Gastroesophageal sphincter (tissue), 4 donors: ENCODE measurements around the gene VAV2. TPM values are rescaled to one million over a fixed set of nuclear protein-coding genes. Genes with fewer than 3 reads are reported as not detected.

Source experiments
- ATAC-seq: fragments of 150-250 bp; one replicate; pipeline ENCODE4 v1.9.1; 2016; ENCODE audit warnings: mild to moderate bottlenecking, moderate library complexity
- H3K27ac ChIP-seq, 4 donors: fragments of 200-600 bp; sonication (generic) in 3 of 4; 1 replicate in 3 of 4; 2 replicates in 1 of 4; pipeline ENCODE4 v1.5.1; 2016 to 2019
- H3K27me3 ChIP-seq: fragments of 200-600 bp; sonication (generic); one replicate; pipeline ENCODE4 v1.5.1; 2019
- H3K36me3 ChIP-seq, 2 donors: fragments of 200-600 bp; sonication (generic); one replicate each; pipeline ENCODE4 v1.5.1; 2019; ENCODE audit warnings: control low read depth in 1 of 2
- H3K4me1 ChIP-seq, 3 donors: fragments of 200-600 bp; sonication (generic); 1 replicate in 2 of 3; 2 replicates in 1 of 3; pipeline ENCODE4 v1.5.1; 2016 to 2019; ENCODE audit warnings: control low read depth in 2 of 3
- H3K4me3 ChIP-seq, 2 donors: fragments of 200-600 bp; sonication (generic); one replicate each; pipeline ENCODE4 v1.5.1; 2019; ENCODE audit warnings: mild to moderate bottlenecking in 1 of 2, moderate library complexity in 1 of 2
- H3K9me3 ChIP-seq, 3 donors: fragments of 200-600 bp; sonication (generic); one replicate each; pipeline ENCODE4 v1.5.1; 2017 to 2019; ENCODE audit warnings: control low read depth in 2 of 3
- EP300 ChIP-seq: sonication (generic); formaldehyde crosslinking; IDR thresholded peaks from one replicate; pipeline ENCODE4 v1.6.1; 2017; ENCODE audit warnings: antibody characterized with exemption, mild to moderate bottlenecking
- POLR2A ChIP-seq, 2 donors: fragments of 450-650 bp; IDR thresholded peaks; one replicate each; pipeline ENCODE4 v1.6.1; 2017; ENCODE audit warnings: antibody characterized with exemption in 2 of 2, mild to moderate bottlenecking in 2 of 2, moderate library complexity in 1 of 2
- POLR2AphosphoS5 ChIP-seq: sonication (generic); formaldehyde crosslinking; IDR thresholded peaks from one replicate; pipeline ENCODE4 v1.6.1; 2017; ENCODE audit warnings: antibody characterized with exemption
- WGBS, 2 donors: methylation state at CpG; one replicate each; pipeline ENCODE4 v1.1.5; 2018; ENCODE audit warnings: low coverage in 1 of 2; 5-methylcytosine and 5-hydroxymethylcytosine counted together
- total RNA-seq, 4 donors: library from RNA; depleted of rRNA; stranded (reverse); fragments of >200 nt; gene quantifications; one replicate each; pipeline ENCODE4 v1.1.0, GENCODE V29; 2016
- TF ChIP-seq, protein P1 (sequence below), 4 experiments: fragments of 200-600 bp in 2 of 4; fragments of 450-650 bp in 2 of 4; sonication (generic) in 1 of 4; IDR thresholded peaks; one replicate each; pipeline ENCODE4 v1.5.1; 2017 to 2019; ENCODE audit warnings: antibody characterized with exemption in 4 of 4, mild to moderate bottlenecking in 2 of 4, moderate library complexity in 2 of 4

The VAV2 gene
- total RNA-seq, 4 donors from 2014 or later, result 7.7 to 16.8 (median 8.9) TPM

DNA sequence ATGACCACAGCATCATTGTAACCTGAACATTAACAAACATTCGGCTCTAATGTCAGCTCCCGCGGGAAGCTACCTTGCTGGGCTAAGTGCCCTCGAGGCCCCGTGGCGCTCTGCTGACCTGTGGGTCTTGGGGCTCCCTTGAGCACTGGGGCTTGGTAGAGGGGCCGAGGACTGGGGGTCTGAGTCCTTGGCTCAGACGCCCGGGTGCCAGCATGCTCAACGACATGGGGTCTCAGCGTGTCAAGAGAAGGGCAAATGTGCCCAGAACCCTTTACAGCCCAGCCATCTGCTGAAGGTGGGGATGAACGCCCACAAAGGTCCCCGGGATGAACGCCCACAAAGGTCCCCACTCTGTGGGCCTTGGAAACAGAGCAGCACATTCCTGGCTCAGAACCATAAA lies 214.3 kb downstream of the VAV2 start:
- ATAC-seq, result no peak
- H3K9me3 ChIP-seq, result peaks cover 0 to 10% (median 0%) of the 10 kb centered on the region in 3 donors
- no peak overlapping the region for H3K4me3 ChIP-seq
- H3K27me3 ChIP-seq, result no peaks in the 10 kb centered on the region
- TF ChIP-seq POLR2A (IDR thresholded peaks at IDR 0.05) (no peak), EP300 (no peak), POLR2AphosphoS5 (no peak)
- TF ChIP-seq, protein P1, sequence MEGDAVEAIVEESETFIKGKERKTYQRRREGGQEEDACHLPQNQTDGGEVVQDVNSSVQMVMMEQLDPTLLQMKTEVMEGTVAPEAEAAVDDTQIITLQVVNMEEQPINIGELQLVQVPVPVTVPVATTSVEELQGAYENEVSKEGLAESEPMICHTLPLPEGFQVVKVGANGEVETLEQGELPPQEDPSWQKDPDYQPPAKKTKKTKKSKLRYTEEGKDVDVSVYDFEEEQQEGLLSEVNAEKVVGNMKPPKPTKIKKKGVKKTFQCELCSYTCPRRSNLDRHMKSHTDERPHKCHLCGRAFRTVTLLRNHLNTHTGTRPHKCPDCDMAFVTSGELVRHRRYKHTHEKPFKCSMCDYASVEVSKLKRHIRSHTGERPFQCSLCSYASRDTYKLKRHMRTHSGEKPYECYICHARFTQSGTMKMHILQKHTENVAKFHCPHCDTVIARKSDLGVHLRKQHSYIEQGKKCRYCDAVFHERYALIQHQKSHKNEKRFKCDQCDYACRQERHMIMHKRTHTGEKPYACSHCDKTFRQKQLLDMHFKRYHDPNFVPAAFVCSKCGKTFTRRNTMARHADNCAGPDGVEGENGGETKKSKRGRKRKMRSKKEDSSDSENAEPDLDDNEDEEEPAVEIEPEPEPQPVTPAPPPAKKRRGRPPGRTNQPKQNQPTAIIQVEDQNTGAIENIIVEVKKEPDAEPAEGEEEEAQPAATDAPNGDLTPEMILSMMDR (IDR thresholded peaks at IDR 0.05), result no peak
- H3K4me1 ChIP-seq, result peaks cover 0 to 10% (median 0%) of the 10 kb centered on the region in 3 donors
- H3K36me3 ChIP-seq, result peaks cover 0 to 87% of the 10 kb centered on the region in 2 donors
- H3K27ac ChIP-seq, result no peak overlapping the region
- no CpG with 5 or more reads among the region's 14 CpGs for WGBS, 2 donors

DNA sequence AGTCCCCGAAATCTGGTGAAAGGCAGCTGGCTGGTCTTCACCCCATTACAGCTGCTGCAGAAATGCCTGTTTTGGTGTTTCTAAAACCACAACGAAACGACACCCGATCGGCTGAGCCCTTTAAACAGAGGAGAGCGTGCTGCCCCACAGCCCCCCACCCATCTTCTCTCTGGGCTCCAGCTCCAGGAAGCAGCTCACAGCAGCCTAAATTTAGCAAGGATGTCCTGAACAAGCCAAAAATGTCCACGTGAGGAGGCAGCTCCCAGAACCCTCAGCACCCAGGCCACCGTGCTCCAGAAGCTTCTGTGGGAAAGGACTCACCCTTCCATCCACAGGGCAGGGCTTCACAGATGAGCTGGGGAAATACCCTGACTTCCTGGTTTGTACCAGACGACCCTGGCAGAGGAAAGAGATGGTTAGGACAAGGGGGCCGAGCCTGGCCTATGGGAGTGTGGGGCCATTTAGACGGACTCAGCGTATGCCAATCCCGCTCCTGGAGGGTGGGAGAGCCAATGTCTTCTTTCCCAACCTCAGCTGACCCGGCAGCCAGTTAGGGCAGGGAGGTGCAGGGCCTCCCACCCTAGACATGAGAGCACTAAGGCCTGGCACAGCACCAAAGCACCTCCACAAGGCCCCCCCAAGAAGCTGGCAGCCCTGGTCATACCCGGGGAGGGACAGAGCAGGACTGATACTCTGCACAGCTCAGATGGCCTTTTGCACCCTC lies 214.9 kb downstream of the VAV2 start:
- peaks cover 0 to 90% of the 10 kb centered on the region in 2 donors for H3K36me3 ChIP-seq
- 8% methylated on average over 2 of the region's 15 CpGs; no CpG with 5 or more reads in 1 of the 2 donors for WGBS, 2 donors
- no peak overlapping the region for H3K4me3 ChIP-seq
- H3K27ac ChIP-seq, result no peak overlapping the region
- TF ChIP-seq POLR2A (IDR thresholded peaks at IDR 0.05) (no peak), POLR2AphosphoS5 (no peak), EP300 (no peak)
- TF ChIP-seq, protein P1 (IDR thresholded peaks at IDR 0.05), result no peak
- H3K27me3 ChIP-seq, result no peaks in the 10 kb centered on the region
- H3K9me3 ChIP-seq, result peaks cover 0 to 10% (median 0%) of the 10 kb centered on the region in 3 donors
- no peak for ATAC-seq
- H3K4me1 ChIP-seq, result peaks cover 0 to 10% (median 0%) of the 10 kb centered on the region in 3 donors

DNA sequence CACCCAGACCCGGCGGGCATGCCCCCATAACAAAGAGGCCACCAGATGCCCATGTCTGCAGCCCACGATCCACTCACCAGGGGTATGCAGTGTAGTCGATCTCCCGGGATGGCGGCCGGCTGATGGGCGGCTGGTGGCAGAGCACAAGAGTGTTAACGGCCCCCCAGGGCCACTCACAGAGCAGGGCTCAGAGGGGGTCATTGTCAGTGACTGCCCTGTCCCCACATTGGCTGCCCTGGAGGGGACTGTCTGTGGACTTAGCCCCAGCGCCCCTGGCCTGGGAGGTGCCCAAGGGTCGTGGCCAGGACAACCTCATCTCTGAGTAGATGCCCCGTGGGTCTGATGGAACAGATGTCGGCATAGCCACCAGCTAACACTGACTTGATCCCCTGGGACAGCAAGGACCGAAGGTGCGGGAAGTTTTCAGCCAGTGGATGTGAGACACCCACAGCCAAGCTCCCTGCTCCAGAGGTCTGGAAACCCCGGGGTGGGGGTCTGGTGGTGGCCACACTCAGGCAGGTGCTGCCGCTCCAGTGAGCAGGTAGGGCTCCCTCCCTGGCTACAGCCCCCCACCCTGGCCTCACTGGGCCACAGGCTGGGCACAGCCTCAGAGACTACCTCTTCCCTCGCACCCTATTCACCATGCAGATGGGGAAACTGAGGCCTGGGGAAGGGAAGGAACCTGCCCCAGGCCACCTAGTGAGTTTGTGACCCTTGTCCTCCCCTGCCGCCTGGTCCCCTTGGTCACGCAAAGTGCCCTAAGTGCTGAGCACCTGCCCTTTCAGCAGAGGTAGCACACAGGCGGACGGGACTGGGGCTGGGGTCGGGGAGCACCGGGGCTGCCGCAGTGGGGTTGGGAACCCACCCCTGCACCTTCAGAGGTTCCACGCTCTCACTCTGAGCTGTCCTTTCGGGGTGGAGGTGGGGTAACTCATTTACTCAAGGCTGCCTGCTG lies 215.9 kb downstream of the VAV2 start:
- no CpG with 5 or more reads among the region's 27 CpGs for WGBS, 2 donors
- no peak overlapping the region for H3K4me3 ChIP-seq
- H3K4me1 ChIP-seq, result peaks cover 0 to 10% (median 0%) of the 10 kb centered on the region in 3 donors
- peaks cover 0 to 100% of the 10 kb centered on the region in 2 donors for H3K36me3 ChIP-seq
- H3K27ac ChIP-seq, result no peak overlapping the region
- peaks cover 0 to 10% (median 0%) of the 10 kb centered on the region in 3 donors for H3K9me3 ChIP-seq
- TF ChIP-seq POLR2A (IDR thresholded peaks at IDR 0.05) (no peak), POLR2AphosphoS5 (no peak), EP300 (no peak)
- TF ChIP-seq, protein P1 (IDR thresholded peaks at IDR 0.05), result no peak
- no peaks in the 10 kb centered on the region for H3K27me3 ChIP-seq
- no peak for ATAC-seq

DNA sequence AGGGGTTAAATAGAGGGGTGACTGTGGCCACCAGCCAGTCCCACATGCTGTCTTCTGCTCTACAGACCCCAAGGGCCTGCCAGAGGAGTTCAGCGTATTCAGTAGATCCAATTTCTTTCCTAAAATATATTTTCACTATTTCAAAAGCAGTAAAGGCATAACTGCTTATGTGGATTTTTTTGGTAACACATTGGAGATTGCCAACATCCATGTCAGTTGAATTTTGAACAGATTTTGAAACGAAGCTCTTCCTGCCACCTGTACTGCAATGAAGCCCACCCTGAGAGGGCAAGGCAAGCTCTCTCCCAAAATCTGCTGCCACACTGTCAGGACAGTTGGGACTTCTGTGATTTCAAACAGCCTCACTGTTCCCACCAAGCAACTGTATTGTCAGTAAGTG lies 216.8 kb downstream of the VAV2 start:
- H3K27me3 ChIP-seq, result no peaks in the 10 kb centered on the region

More for the DNA sequence above, 216.8 kb downstream of the VAV2 start:
- whole genome bisulfite sequencing, 2 donors, result 95 to 100% methylated on average over 2 of the region's 2 CpGs
- Histone ChIP-seq H3K4me3 (no peak overlapping the region), H3K27ac (no peak overlapping the region), H3K36me3 (peaks cover 0 to 99% of the 10 kb centered on the region in 2 donors), H3K4me1 (peaks cover 0 to 10% (median 0%) of the 10 kb centered on the region in 3 donors), H3K9me3 (peaks cover 0 to 10% (median 0%) of the 10 kb centered on the region in 3 donors)
- no peak for TF ChIP-seq POLR2A (IDR thresholded peaks at IDR 0.05)
- no peak for TF ChIP-seq POLR2AphosphoS5
- TF ChIP-seq, protein P1 (IDR thresholded peaks at IDR 0.05), result no peak
- TF ChIP-seq EP300, result no peak
- ATAC-seq, result no peak
